Liver (tissue), 3 donors: Measurements from ENCODE around the gene PGAM2.

Experiments used
- FOXA1 ChIP-seq: IDR thresholded peaks from 2 replicates; pipeline ENCODE4 v1.6.1; 2016; ENCODE audit warnings: antibody characterized with exemption
- GABPA ChIP-seq, 2 donors: IDR thresholded peaks in 1 of 2; conservative IDR thresholded peaks in 1 of 2; 2 replicates each; pipeline ENCODE4 v1.6.1; 2016; ENCODE audit warnings: antibody characterized with exemption in 2 of 2, mild to moderate bottlenecking in 1 of 2, moderate library complexity in 1 of 2
- JUND ChIP-seq, 2 donors: IDR thresholded peaks; 2 replicates each; pipeline ENCODE4 v1.6.1; 2016; ENCODE audit warnings: antibody characterized with exemption in 2 of 2
- NR2F2 ChIP-seq: IDR thresholded peaks from 2 replicates; pipeline ENCODE4 v1.6.1; 2016; ENCODE audit warnings: antibody characterized with exemption
- RXRA ChIP-seq, 2 donors: IDR thresholded peaks; 2 replicates each; pipeline ENCODE4 v1.6.1; 2017 to 2018; ENCODE audit warnings: antibody characterized with exemption in 2 of 2, mild to moderate bottlenecking in 1 of 2
- SP1 ChIP-seq: IDR thresholded peaks from 2 replicates; pipeline ENCODE4 v1.6.1; 2018; ENCODE audit warnings: antibody characterized with exemption, mild to moderate bottlenecking
- TAF1 ChIP-seq: conservative IDR thresholded peaks from 2 replicates; pipeline ENCODE4 v1.6.1; 2016; ENCODE audit warnings: antibody characterized with exemption, mild to moderate bottlenecking
- YY1 ChIP-seq: IDR thresholded peaks from 2 replicates; pipeline ENCODE4 v1.6.1; 2016; ENCODE audit warnings: antibody characterized with exemption, mild to moderate bottlenecking
- TF ChIP-seq, protein P1 (sequence below): fragments of 150-350 bp; IDR thresholded peaks from 2 replicates; pipeline ENCODE4 v1.5.1; 2017; ENCODE audit warnings: improper control_type of control experiment, low read depth, low read length; ENCODE audit not compliant: missing input control
- TF ChIP-seq, protein P2 (sequence below): IDR thresholded peaks from 2 replicates; pipeline ENCODE4 v1.6.1; 2016; ENCODE audit warnings: antibody characterized with exemption
- TF ChIP-seq, protein P3 (sequence below): IDR thresholded peaks from 2 replicates; pipeline ENCODE4 v1.6.1; 2016; ENCODE audit warnings: antibody characterized with exemption
- TF ChIP-seq, protein P4 (sequence below): IDR thresholded peaks from 2 replicates; pipeline ENCODE4 v1.6.1; 2016; ENCODE audit warnings: antibody characterized with exemption
- donor health status: healthy.
- donor health status: healthy.

DNA sequence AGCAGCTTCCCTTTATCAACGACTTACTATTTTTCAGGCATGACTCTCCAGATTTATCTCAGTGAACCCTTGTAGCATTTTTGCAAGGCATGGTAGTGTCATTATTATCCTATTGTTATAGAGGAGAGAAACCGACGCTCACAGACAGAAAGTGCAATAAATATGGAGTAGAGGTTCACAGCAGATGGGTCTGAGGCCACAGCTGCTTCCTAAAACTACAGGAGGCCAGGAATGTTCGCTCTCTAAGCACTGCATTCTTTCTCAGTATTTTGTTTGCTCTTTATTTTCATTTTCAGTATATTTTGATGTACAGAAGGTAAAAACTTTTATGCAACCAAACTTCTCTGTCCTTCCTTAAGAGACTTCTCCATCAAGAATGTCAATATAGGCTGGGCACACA, 34.3 kb upstream of the PGAM2 start:
- TF ChIP-seq, protein P1, sequence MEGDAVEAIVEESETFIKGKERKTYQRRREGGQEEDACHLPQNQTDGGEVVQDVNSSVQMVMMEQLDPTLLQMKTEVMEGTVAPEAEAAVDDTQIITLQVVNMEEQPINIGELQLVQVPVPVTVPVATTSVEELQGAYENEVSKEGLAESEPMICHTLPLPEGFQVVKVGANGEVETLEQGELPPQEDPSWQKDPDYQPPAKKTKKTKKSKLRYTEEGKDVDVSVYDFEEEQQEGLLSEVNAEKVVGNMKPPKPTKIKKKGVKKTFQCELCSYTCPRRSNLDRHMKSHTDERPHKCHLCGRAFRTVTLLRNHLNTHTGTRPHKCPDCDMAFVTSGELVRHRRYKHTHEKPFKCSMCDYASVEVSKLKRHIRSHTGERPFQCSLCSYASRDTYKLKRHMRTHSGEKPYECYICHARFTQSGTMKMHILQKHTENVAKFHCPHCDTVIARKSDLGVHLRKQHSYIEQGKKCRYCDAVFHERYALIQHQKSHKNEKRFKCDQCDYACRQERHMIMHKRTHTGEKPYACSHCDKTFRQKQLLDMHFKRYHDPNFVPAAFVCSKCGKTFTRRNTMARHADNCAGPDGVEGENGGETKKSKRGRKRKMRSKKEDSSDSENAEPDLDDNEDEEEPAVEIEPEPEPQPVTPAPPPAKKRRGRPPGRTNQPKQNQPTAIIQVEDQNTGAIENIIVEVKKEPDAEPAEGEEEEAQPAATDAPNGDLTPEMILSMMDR = no peak
- no peak for TF ChIP-seq NR2F2
- TF ChIP-seq SP1 = no peak
- TF ChIP-seq GABPA (IDR thresholded peaks at IDR 0.05 in 1 of 2, conservative IDR thresholded peaks at IDR 0.05 in 1 of 2) = no peak
- TF ChIP-seq RXRA (IDR thresholded peaks at IDR 0.05) = no peak
- no peak for TF ChIP-seq FOXA1
- TF ChIP-seq, protein P2, sequence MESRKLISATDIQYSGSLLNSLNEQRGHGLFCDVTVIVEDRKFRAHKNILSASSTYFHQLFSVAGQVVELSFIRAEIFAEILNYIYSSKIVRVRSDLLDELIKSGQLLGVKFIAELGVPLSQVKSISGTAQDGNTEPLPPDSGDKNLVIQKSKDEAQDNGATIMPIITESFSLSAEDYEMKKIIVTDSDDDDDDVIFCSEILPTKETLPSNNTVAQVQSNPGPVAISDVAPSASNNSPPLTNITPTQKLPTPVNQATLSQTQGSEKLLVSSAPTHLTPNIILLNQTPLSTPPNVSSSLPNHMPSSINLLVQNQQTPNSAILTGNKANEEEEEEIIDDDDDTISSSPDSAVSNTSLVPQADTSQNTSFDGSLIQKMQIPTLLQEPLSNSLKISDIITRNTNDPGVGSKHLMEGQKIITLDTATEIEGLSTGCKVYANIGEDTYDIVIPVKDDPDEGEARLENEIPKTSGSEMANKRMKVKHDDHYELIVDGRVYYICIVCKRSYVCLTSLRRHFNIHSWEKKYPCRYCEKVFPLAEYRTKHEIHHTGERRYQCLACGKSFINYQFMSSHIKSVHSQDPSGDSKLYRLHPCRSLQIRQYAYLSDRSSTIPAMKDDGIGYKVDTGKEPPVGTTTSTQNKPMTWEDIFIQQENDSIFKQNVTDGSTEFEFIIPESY = no peak
- no peak for TF ChIP-seq TAF1
- no peak for TF ChIP-seq YY1
- no peak for TF ChIP-seq JUND (IDR thresholded peaks at IDR 0.05)
- TF ChIP-seq, protein P3, sequence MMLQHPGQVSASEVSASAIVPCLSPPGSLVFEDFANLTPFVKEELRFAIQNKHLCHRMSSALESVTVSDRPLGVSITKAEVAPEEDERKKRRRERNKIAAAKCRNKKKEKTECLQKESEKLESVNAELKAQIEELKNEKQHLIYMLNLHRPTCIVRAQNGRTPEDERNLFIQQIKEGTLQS = no peak
- TF ChIP-seq, protein P4, sequence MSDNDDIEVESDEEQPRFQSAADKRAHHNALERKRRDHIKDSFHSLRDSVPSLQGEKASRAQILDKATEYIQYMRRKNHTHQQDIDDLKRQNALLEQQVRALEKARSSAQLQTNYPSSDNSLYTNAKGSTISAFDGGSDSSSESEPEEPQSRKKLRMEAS = no peak
